PC-3 (cell line): ENCODE data around the gene JMJD4.
"Not testable (repeated sequence)": the region's sequence is repeated elsewhere in the genome, so short reads cannot be mapped to it uniquely, and the experiment has no call there.

Source experiments
- EZH2 ChIP-seq: fragments of 300-600 bp; sonication (generic); IDR thresholded peaks from one replicate; pipeline ENCODE4 v1.6.1; 2017; ENCODE audit warnings: antibody characterized with exemption, mild to moderate bottlenecking, low read length; ENCODE audit not compliant: unreplicated experiment
- TF ChIP-seq, protein P1 (sequence below): fragments of 300-600 bp; sonication (generic); conservative IDR thresholded peaks from 2 replicates; pipeline ENCODE4 v1.5.1; 2017; ENCODE audit warnings: antibody characterized with exemption, low read depth, mild to moderate bottlenecking, low read length

DNA sequence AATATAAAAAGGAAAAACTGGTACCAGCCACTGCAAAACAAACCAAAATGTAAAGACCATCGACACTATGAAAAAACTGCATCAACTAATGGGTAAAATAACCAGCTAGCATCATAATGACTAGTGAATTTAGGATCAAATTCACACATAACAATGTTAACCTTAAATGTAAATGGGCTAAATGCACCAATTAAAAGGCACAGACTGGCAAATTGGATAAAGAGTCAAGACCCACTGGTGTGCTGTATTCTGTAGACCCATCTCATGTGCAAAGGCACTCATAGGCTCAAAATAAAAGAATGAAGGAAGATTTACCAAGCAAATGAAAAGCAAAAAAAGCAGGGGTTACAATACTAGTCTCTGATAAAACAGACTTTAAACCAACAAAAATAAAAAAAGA is 33.5 kb downstream of the JMJD4 start:
- TF ChIP-seq, protein P1, sequence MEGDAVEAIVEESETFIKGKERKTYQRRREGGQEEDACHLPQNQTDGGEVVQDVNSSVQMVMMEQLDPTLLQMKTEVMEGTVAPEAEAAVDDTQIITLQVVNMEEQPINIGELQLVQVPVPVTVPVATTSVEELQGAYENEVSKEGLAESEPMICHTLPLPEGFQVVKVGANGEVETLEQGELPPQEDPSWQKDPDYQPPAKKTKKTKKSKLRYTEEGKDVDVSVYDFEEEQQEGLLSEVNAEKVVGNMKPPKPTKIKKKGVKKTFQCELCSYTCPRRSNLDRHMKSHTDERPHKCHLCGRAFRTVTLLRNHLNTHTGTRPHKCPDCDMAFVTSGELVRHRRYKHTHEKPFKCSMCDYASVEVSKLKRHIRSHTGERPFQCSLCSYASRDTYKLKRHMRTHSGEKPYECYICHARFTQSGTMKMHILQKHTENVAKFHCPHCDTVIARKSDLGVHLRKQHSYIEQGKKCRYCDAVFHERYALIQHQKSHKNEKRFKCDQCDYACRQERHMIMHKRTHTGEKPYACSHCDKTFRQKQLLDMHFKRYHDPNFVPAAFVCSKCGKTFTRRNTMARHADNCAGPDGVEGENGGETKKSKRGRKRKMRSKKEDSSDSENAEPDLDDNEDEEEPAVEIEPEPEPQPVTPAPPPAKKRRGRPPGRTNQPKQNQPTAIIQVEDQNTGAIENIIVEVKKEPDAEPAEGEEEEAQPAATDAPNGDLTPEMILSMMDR, result not testable (repeated sequence)
- TF ChIP-seq EZH2, result not testable (repeated sequence)
